T-helper 9 cell (primary cell): Measurements from ENCODE around the gene KRT83.
"Not testable (repeated sequence)": the region's sequence is repeated elsewhere in the genome, so short reads cannot be mapped to it uniquely, and the experiment has no call there.

Source experiments
- DNase-seq: peaks from one replicate; pipeline ENCODE4 v3.0.0-alpha.2; 2020

The KRT83 gene

DNA sequence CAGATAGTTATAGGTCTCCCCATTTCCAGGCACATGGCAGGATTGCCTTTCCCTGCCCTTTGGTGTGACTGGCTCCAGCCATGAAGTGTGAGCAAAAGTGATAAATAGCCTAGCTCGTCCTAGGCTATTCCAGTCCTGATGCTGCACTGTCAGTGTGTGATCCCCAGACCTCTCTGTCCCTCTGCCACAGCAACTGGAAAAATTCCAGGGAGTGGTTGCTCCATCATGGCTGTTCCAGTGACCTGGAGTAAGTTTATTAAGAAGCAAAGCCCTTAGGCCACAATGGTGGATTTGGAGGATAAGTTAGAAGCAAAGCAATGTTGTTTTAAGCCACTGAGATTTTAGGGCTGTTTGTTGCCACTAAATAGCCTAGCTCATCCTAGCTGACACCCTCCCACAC lies 9.8 kb upstream of the KRT83 start:
- no peak for DNase-seq

DNA sequence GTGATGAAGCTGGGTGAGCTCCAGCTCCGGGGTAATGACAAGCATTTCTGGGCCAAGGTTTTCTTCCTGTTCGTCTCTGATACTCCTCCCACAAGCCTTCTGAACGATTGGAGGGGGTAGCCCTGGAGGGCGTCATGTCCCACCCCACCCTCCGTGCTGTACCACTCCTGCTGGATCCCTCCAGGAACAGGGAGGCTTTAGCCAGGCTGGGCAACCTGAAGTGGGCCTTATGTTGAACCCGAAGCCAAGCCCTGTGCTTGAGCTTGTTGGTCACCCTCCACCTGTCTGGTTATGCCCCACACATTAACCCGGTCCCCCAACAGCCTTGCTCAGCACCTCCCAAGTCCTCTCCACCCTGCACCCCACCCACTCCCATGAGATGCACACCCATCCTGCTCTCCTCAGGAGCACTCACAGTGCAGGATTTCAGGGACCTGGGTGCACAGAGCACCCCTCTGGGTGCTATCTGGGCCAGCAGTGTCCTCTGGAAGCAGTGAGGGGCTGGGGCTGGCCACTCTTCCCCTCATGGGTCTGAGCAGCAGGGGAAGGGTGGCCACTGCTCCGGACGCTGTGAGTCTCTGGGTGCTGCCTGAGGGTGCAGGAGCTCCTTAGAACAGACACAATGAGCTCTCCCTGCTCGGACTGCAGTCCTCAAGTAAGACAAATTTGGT lies 6.8 kb upstream of the KRT83 start:
- no peak for DNase-seq

- DNase-seq = peak; percentile 60
Measured at GRCh38 chr12:52327052-52327829, 6.0 kb upstream of the KRT83 start.

- DNase-seq = no peak
Measured at GRCh38 chr12:52324153-52324444, 2.9 kb upstream of the KRT83 start.

DNA sequence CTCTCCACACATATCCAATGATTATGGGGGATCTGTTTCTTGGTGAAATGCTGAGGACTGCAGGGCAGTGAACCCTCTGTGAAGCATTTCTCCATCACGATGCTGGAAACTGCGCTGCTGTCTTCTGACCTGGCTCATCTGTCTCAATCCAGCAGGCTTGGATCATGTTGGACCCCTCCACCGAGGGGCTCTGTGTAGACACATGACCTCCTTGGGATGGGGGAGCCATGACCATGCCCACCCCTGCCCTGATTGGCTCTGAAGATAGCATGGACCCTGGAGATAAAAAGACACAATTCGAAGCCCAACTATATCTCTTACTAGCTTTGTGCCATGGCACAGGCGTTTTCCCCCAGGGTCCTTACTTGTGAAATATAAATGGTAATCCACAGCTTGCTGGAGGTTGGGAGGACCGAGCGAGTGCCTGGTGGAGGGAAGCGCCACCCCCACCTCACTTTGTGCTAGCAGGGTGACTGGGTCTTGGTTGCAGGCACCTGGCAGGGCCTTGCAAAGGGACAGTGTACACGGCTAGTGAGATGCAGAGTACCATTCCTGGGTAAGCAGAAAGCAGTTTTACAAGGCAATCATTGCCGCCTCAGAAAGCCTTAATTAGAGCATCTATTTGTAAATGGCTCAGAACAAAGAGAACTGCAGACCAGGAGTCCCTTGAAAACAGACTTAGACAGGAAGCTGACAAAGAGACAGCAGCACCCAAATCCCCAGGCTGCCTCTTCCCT lies 2.4 kb upstream of the KRT83 start:
- no peak for DNase-seq

DNA sequence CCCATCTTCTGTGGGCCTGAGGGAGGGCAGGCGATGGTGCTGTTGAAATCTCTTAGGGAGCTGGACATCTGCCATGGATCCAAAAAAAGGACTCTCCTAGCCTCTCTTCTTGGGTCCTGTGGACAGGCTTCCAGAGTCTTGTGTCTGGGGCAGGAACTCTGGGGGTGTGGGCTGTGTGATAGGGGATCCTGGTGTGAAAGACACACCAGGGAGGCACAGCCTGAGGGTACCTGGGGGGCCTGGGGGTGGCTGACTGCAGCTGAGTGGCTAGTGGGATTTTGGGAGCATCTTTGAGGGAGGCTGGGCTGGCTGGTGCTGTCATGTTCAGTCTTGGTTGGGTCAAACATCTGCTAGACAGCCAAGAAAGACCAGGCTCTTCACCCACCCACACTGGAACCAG lies 1.8 kb upstream of the KRT83 start:
- no peak for DNase-seq

- no peak for DNase-seq
Measured at GRCh38 chr12:52322069-52322468, 871 bp upstream of the KRT83 start.

GRCh38 chr12:52321418-52321817 lies 220 bp upstream of the KRT83 start:
- no peak for DNase-seq

- DNase-seq = no peak
Measured at GRCh38 chr12:52319097-52319496, 2.1 kb downstream of the KRT83 start.

DNA sequence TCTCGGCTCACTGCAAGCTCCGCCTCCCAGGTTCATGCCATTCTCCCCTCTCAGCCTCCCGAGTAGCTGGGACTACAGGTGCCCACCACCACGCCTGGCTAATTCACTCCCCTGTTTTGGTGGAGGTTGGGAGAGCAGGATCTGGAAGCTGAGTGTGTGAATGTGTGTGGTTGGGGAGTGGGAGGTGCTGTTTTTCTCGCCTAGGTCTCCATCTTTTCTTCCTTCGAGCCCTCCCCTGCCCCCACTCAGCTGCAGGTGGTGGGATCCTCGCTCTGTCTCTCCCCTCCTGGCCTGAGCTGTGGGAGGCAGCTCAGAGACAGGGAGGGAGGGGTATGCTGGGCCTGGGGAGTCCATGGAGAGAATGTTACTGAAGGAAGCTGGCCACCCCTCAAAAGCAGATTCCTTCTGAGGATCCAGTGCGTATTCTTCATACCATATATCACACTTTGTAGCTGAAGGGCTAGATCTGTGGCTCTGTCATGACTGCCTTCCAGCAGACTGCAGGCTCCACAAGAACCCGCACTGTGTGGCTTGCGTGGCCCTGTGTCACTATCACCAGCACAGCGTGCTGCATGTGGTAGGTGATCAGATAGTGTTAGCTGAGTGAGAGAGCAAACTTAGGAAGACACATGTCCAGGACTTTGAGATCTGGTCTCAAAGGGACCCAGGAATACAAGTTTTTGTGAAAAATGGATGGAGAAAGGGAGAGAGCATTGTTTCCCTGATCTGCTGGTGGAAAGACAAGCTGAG lies 2.8 kb downstream of the KRT83 start:
- DNase-seq = no peak

- no peak for DNase-seq
Measured at GRCh38 chr12:52317468-52318052, 3.6 kb downstream of the KRT83 start.

DNA sequence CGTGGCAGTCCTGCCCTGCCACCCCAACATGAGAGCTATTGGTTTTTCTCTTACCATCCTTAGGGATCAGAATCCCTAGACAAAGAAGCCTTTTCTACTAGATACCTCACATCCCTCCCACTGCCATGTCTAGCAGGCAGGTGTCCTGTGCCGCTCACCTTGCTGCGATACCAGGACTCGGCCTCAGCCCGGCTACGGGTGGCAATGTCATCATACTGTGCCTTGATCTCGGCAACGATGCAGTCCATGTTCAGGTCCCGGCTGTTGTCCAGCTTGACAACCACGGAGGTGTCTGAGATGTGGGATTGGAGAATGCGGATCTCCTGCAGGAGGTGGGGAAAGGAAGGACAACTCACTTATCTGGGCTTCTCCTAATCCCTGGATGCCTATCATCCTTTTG lies 4.5 kb downstream of the KRT83 start:
- DNase-seq = no peak

GRCh38 chr12:52316290-52316689 lies 4.9 kb downstream of the KRT83 start:
- DNase-seq = no peak

DNA sequence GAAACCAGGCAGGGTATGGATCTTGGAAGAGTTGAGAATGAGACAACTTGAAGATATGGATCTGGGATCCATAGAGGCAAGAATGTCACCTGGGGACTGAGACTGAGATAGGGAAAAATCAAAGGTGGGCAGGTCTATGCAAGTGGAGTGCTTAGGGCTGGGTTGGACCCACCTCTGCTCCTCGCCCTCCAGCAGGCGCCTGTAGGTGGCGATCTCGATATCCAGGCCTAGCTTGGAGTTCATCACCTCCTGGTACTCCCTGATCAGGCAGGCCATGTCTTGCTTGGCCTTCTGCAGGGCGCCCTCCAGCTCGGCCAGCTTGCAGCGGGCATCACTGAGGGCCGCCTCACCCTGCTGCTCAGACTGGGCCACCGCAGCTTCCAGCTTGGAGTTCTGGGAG lies 5.5 kb downstream of the KRT83 start:
- not testable (repeated sequence) for DNase-seq

DNA sequence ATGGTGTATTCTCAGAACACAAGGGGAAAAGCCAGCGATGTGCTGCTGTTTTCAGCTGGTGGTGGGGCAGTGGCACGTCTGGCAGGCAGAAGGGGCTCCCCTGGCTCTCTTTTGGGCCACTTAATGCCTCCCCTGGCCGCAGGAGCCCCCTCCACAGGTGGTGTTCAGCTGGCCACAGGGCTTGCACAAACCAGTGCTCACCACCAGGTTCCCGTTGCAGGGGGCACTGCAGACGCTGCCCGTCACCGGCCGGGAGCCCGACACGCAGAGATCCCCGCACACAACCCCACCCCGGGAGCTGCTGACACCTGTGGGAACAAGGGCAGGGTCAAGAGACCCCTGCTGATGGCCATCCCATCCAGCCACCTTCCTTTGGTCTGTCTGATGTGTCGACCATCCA lies 6.7 kb downstream of the KRT83 start:
- DNase-seq = no peak

DNA sequence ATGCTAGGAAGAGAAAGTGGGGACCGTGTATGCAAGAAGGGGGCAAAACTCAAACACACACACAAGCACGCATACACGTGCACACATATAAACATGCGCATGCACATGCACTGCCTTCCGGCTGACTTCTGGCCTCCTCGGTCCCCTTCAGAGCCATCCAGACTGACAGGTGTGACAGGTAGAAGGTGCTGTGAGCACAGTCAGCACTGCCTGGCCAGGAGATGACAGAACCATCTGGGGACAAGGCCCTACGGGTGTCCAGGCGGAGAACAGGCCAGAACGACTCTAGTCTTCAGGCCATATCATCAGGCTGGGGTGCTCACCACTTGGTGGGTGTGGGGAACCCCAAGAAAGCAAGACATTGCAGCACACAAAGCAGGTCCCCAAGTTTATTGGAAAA lies 7.3 kb downstream of the KRT83 start:
- no peak for DNase-seq

DNA sequence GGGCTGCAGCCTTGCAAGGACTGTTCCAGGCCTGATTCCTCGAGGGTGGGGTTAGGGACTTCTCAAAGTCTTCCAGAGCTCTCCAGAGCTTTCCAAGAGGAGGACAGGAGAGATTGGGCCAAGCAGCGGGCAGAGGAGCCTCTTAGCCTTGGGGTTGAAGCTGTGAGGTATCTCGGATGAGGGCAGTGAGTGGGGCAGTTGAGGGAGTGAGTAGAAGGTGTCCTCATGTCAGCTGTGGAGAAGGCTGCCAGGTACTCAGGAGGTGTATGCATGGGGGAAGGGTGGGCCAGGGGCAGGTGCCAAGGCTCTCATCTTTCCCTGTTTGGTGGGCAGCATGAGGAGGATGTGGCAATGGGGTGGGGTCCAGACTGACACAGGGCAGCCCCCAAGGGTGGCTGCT lies 7.7 kb downstream of the KRT83 start:
- DNase-seq = no peak

- no peak for DNase-seq
Measured at GRCh38 chr12:52312086-52312485, 9.1 kb downstream of the KRT83 start.

GRCh38 chr12:52311285-52311648 lies 9.9 kb downstream of the KRT83 start:
- DNase-seq = no peak

DNA sequence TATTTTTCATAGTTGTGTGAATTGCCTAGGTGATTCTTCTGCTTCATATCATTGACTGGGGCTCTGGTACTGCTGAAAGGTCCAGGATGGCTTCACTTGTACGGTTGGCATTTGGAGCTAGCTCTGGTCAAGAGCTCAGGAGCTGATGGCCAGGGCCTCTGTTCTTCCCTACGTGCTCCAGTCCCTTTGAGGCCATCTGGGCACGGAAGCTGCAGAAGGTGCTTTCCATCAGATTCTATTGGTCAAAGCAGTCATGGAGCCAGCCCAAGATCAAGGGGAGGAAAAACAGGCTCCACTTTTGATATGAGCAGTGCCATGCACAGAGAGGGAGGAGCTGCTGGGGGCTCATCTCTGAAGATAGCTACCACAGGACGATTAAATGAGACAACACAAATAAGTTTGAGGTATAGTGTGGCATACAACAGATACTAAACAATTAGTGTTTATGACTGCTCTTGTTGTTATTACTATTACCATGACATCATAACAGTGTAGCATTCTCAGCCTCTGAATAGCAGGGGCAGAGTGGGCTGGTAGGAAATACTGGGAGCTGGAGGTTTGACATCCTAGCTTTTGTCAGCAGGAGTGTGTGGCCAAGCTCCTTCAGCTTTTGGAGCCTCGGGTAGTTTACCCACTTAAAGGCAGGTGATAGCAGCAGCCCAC lies 10.4 kb downstream of the KRT83 start:
- no peak for DNase-seq

DNA sequence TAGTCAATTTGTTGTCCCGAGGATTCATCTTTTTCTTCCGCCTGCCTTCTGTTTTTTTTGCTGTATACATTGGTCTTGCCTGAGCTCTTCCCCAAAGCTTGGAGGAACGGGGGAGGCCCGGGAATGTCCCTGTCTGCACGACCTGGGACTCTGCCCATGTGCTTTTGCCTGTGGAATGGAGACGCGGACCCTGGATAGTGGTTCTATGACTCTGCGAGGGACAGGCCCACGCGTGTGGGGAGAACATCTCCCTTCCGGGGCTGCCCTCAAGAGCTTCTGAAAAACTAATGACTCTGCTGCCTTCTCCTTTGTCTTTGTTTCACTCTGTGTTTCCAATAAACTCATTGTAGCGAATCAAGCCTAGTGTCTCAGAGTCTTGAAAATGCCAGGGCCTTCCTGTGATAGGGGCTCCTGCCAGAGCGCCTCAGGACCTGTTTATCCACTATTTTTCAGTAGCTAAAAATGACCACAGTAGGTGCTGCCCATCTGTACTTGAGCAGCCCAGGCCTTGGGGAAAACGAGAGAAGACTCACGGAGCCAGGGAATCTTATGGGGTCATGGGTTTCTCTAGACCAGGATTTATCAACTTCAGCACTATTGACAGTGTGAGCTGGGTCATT lies 12.3 kb downstream of the KRT83 start:
- no peak for DNase-seq
